ENCODE results near the gene GNA12.

DNA sequence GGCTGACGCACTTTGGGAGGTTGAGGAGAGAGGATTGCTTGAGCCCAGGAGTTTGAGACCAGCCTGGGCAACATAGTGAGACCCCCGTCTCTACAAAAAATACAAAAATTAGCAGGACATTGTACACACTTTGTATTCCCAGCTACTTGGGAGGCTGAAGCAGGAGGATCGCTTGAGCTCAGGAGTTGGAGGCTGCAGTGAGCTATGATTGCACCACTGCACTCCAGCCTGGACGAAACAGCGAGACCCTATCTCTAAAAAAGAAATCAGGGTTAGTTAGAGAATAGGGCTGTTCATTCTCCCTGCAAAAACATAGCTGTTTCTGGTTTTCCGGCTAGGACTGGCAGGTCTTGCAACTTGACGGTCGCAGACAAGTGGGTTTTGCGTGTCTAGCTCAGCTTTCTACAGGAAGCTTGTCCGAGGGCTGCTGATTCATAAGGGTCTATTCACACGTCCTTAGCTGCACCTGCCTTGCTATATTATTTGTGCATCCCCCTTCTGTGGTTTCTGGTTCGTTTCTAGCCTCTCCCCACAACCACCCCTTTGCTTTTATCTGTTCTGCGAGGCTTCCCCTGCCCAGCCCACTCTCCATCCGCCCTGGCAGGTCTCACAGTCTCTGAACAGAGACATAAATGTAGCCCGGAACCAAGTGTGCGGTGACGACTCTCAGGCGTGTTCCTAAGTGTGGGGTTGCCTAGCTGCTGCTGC is 145.4 kb downstream of the GNA12 start:
- TF ChIP-seq, protein P1, sequence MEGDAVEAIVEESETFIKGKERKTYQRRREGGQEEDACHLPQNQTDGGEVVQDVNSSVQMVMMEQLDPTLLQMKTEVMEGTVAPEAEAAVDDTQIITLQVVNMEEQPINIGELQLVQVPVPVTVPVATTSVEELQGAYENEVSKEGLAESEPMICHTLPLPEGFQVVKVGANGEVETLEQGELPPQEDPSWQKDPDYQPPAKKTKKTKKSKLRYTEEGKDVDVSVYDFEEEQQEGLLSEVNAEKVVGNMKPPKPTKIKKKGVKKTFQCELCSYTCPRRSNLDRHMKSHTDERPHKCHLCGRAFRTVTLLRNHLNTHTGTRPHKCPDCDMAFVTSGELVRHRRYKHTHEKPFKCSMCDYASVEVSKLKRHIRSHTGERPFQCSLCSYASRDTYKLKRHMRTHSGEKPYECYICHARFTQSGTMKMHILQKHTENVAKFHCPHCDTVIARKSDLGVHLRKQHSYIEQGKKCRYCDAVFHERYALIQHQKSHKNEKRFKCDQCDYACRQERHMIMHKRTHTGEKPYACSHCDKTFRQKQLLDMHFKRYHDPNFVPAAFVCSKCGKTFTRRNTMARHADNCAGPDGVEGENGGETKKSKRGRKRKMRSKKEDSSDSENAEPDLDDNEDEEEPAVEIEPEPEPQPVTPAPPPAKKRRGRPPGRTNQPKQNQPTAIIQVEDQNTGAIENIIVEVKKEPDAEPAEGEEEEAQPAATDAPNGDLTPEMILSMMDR (IDR thresholded peaks at IDR 0.05), result no peak
- no peak for TF ChIP-seq POLR2A (IDR thresholded peaks at IDR 0.05)

All from thyroid gland (tissue), 4 donors.